GM12878 (cell line): ENCODE results near the gene NCKIPSD. TPM values are rescaled to one million over a fixed set of nuclear protein-coding genes. Genes with fewer than 3 reads are reported as not detected.

Experiments
- ASH2L ChIP-seq: fragments of 300-600, 200-600 bp; sonication (generic); IDR thresholded peaks from 2 replicates; pipeline ENCODE4 v1.6.1; 2017; ENCODE audit warnings: low read depth, mild to moderate bottlenecking, borderline replicate concordance
- CEBPB ChIP-seq, 2 experiments: fragments of 150-350 bp in 1 of 2; IDR thresholded peaks; 2 replicates each; pipeline ENCODE4 v1.6.1; 2012 to 2014; ENCODE audit warnings: low read depth in 2 of 2, low read length in 2 of 2, borderline replicate concordance in 1 of 2, inconsistent platforms in 1 of 2
- CHD1 ChIP-seq: IDR thresholded peaks from 2 replicates; pipeline ENCODE4 v1.6.1; 2012; ENCODE audit warnings: low read depth, low read length, improper control_type of control experiment
- CHD4 ChIP-seq: fragments of 200-600 bp; sonication (generic); IDR thresholded peaks from 2 replicates; pipeline ENCODE4 v1.6.1; 2016; ENCODE audit warnings: mild to moderate bottlenecking
- JUNB ChIP-seq: IDR thresholded peaks from 2 replicates; pipeline ENCODE4 v1.6.1; 2016; ENCODE audit warnings: antibody characterized with exemption, mild to moderate bottlenecking
- KDM1A ChIP-seq: fragments of 200-600 bp; sonication (generic); IDR thresholded peaks from 2 replicates; pipeline ENCODE4 v1.6.1; 2016; ENCODE audit warnings: borderline replicate concordance
- MEF2A ChIP-seq: IDR thresholded peaks from 2 replicates; pipeline ENCODE4 v1.6.1; 2011; ENCODE audit warnings: low read depth, mild to moderate bottlenecking, low read length, moderate library complexity; ENCODE audit not compliant: insufficient read depth
- MYB ChIP-seq: fragments of 150-350 bp; IDR thresholded peaks from 2 replicates; pipeline ENCODE4 v1.6.1; 2014; ENCODE audit warnings: mild to moderate bottlenecking, low read depth, low read length, borderline replicate concordance
- RAD51 ChIP-seq: fragments of 450-650 bp; IDR thresholded peaks from 2 replicates; pipeline ENCODE4 v1.6.1; 2016; ENCODE audit warnings: moderate library complexity, mild to moderate bottlenecking, inconsistent platforms
- RBBP5 ChIP-seq: fragments of 200-600 bp; sonication (generic); conservative IDR thresholded peaks from 2 replicates; pipeline ENCODE4 v1.6.1; 2016
- SP1 ChIP-seq: IDR thresholded peaks from one replicate; pipeline ENCODE4 v1.6.1; 2011; ENCODE audit warnings: low read depth, low read length
- TCF7 ChIP-seq: IDR thresholded peaks from 2 replicates; pipeline ENCODE4 v1.6.1; 2014; ENCODE audit warnings: antibody characterized with exemption, borderline replicate concordance
- WRNIP1 ChIP-seq: IDR thresholded peaks from 2 replicates; pipeline ENCODE4 v1.6.1; 2011; ENCODE audit warnings: low read depth, low read length, improper control_type of control experiment, borderline replicate concordance
- YBX1 ChIP-seq: fragments of 450-650 bp; IDR thresholded peaks from 2 replicates; pipeline ENCODE4 v1.6.1; 2016; ENCODE audit warnings: antibody characterized with exemption
- polyA plus RNA-seq, 11 experiments: library from polyadenylated mRNA; depleted of rRNA in 4 of 11; unstranded in 6 of 11; stranded (reverse) in 5 of 11; fragments of >200 nt; fragmentation: Nextera tagmentation in 4 of 11; fragmentation: Illumina TruSeq in 1 of 11; extraction: Ambion mirVana in 4 of 11; extraction: Trizol in 1 of 11; gene quantifications; 1 replicate in 1 of 11; 2 replicates in 10 of 11; pipeline versions ENCODE4 v1.2.1 to v1.2.3, GENCODE V29; 2011 to 2016; ENCODE audit warnings: inconsistent platforms in 2 of 11, missing spikeins in 2 of 11, low read depth in 1 of 11
- total RNA-seq, 4 experiments: library from RNA; depleted of rRNA in 3 of 4; stranded (reverse); fragments of >200 nt in 3 of 4; fragmentation: Illumina TruSeq in 1 of 4; extraction: Trizol in 1 of 4; gene quantifications; 2 replicates each; pipeline versions ENCODE4 v1.2.1 to v1.2.3, GENCODE V29; 2013 to 2021
- TF ChIP-seq, protein P1 (sequence below): fragments of 450-650 bp; IDR thresholded peaks from 2 replicates; pipeline ENCODE4 v1.6.1; 2017; ENCODE audit warnings: mild to moderate bottlenecking
- TF ChIP-seq, protein P2 (sequence below): fragments of 450-650 bp; IDR thresholded peaks from 2 replicates; pipeline ENCODE4 v1.6.1; 2016; ENCODE audit warnings: mild to moderate bottlenecking
- TF ChIP-seq, protein P3 (sequence below): IDR thresholded peaks from 2 replicates; pipeline ENCODE4 v1.6.1; 2011; ENCODE audit warnings: mild to moderate bottlenecking, low read depth, low read length, moderate library complexity; ENCODE audit not compliant: insufficient replicate concordance
- TF ChIP-seq, protein P4 (sequence below): fragments of 450-650 bp; IDR thresholded peaks from 2 replicates; pipeline ENCODE4 v1.6.1; 2016; ENCODE audit warnings: mild to moderate bottlenecking
- TF ChIP-seq, protein P5 (sequence below): IDR thresholded peaks from 2 replicates; pipeline ENCODE4 v1.6.1; 2012; ENCODE audit warnings: improper control_type of control experiment, low read depth, low read length; ENCODE audit not compliant: insufficient replicate concordance

NCKIPSD gene
- total and polyA plus RNA-seq, 10 of the 15 experiments (the other 5 are each of a cell fraction or from before 2014, with no cell fraction given): 0.93 to 31.6 (median 15.2) TPM

DNA sequence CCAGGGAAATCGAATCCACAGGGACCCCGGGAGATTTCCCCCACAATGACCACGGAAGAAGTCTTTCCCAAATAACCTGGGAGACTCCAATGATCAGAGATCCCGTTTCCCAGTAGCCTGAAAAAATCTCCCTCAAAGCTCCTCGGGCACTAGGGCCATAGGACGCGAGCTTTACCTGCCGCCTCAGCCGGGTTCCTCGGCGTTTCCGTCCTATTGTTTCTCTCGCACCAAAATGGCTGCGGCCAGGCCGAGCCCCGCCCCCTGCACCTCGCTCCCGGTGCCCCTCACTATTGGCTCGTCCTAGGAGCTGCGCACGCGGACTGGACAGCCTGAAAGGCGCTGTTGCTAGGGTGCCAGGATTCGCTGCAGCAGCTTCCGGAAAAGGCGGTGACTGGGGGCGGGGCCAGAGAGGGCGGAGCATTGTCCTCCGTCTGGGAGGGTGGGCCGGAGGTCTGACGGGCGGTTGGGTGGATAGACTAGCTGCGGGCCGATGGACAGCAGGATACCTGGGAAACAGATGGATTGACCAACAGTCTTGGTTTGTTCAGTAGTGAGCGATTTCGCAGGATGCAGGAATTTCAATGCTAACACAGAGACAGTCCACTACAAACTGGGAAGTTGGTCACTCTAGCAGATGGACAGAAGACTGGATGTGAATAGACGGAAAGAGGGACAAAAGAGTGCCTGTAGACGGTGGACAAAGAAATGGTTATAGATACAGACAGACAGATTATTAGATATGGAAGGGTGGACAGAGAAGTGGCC lies 31.4 kb upstream of the NCKIPSD start, which contains the start of gene IP6K2 (continued):
- TF ChIP-seq, protein P1, sequence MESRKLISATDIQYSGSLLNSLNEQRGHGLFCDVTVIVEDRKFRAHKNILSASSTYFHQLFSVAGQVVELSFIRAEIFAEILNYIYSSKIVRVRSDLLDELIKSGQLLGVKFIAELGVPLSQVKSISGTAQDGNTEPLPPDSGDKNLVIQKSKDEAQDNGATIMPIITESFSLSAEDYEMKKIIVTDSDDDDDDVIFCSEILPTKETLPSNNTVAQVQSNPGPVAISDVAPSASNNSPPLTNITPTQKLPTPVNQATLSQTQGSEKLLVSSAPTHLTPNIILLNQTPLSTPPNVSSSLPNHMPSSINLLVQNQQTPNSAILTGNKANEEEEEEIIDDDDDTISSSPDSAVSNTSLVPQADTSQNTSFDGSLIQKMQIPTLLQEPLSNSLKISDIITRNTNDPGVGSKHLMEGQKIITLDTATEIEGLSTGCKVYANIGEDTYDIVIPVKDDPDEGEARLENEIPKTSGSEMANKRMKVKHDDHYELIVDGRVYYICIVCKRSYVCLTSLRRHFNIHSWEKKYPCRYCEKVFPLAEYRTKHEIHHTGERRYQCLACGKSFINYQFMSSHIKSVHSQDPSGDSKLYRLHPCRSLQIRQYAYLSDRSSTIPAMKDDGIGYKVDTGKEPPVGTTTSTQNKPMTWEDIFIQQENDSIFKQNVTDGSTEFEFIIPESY: no peak
- TF ChIP-seq CHD4 (no peak), WRNIP1 (no peak), RAD51 (no peak), ASH2L (no peak), MYB (no peak), KDM1A (no peak), CHD1 (no peak), YBX1 (no peak), RBBP5 (no peak), SP1 (peak; percentile 89), MEF2A (no peak), JUNB (no peak), CEBPB (IDR thresholded peaks at IDR 0.05; ENCODE audit: borderline replicate concordance in 1 of 2, low read depth in 2 of 2, low read length in 2 of 2) (peak in 1 of 2 experiments; percentile 50; a peak in 1 of 4 replicates), TCF7 (no peak)
- TF ChIP-seq, protein P2, sequence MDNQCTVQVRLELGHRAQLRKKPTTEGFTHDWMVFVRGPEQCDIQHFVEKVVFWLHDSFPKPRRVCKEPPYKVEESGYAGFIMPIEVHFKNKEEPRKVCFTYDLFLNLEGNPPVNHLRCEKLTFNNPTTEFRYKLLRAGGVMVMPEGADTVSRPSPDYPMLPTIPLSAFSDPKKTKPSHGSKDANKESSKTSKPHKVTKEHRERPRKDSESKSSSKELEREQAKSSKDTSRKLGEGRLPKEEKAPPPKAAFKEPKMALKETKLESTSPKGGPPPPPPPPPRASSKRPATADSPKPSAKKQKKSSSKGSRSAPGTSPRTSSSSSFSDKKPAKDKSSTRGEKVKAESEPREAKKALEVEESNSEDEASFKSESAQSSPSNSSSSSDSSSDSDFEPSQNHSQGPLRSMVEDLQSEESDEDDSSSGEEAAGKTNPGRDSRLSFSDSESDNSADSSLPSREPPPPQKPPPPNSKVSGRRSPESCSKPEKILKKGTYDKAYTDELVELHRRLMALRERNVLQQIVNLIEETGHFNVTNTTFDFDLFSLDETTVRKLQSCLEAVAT: no peak
- TF ChIP-seq, protein P3, sequence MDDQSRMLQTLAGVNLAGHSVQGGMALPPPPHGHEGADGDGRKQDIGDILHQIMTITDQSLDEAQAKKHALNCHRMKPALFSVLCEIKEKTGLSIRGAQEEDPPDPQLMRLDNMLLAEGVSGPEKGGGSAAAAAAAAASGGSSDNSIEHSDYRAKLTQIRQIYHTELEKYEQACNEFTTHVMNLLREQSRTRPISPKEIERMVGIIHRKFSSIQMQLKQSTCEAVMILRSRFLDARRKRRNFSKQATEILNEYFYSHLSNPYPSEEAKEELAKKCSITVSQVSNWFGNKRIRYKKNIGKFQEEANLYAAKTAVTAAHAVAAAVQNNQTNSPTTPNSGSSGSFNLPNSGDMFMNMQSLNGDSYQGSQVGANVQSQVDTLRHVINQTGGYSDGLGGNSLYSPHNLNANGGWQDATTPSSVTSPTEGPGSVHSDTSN: no peak
- TF ChIP-seq, protein P4, sequence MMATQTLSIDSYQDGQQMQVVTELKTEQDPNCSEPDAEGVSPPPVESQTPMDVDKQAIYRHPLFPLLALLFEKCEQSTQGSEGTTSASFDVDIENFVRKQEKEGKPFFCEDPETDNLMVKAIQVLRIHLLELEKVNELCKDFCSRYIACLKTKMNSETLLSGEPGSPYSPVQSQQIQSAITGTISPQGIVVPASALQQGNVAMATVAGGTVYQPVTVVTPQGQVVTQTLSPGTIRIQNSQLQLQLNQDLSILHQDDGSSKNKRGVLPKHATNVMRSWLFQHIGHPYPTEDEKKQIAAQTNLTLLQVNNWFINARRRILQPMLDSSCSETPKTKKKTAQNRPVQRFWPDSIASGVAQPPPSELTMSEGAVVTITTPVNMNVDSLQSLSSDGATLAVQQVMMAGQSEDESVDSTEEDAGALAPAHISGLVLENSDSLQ: peak; percentile 65; the same call in 1 of the 2 replicates
- TF ChIP-seq, protein P5, sequence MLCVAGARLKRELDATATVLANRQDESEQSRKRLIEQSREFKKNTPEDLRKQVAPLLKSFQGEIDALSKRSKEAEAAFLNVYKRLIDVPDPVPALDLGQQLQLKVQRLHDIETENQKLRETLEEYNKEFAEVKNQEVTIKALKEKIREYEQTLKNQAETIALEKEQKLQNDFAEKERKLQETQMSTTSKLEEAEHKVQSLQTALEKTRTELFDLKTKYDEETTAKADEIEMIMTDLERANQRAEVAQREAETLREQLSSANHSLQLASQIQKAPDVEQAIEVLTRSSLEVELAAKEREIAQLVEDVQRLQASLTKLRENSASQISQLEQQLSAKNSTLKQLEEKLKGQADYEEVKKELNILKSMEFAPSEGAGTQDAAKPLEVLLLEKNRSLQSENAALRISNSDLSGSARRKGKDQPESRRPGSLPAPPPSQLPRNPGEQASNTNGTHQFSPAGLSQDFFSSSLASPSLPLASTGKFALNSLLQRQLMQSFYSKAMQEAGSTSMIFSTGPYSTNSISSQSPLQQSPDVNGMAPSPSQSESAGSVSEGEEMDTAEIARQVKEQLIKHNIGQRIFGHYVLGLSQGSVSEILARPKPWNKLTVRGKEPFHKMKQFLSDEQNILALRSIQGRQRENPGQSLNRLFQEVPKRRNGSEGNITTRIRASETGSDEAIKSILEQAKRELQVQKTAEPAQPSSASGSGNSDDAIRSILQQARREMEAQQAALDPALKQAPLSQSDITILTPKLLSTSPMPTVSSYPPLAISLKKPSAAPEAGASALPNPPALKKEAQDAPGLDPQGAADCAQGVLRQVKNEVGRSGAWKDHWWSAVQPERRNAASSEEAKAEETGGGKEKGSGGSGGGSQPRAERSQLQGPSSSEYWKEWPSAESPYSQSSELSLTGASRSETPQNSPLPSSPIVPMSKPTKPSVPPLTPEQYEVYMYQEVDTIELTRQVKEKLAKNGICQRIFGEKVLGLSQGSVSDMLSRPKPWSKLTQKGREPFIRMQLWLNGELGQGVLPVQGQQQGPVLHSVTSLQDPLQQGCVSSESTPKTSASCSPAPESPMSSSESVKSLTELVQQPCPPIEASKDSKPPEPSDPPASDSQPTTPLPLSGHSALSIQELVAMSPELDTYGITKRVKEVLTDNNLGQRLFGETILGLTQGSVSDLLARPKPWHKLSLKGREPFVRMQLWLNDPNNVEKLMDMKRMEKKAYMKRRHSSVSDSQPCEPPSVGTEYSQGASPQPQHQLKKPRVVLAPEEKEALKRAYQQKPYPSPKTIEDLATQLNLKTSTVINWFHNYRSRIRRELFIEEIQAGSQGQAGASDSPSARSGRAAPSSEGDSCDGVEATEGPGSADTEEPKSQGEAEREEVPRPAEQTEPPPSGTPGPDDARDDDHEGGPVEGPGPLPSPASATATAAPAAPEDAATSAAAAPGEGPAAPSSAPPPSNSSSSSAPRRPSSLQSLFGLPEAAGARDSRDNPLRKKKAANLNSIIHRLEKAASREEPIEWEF: no peak
